ENCODE data around the gene MOV10L1.

DNA sequence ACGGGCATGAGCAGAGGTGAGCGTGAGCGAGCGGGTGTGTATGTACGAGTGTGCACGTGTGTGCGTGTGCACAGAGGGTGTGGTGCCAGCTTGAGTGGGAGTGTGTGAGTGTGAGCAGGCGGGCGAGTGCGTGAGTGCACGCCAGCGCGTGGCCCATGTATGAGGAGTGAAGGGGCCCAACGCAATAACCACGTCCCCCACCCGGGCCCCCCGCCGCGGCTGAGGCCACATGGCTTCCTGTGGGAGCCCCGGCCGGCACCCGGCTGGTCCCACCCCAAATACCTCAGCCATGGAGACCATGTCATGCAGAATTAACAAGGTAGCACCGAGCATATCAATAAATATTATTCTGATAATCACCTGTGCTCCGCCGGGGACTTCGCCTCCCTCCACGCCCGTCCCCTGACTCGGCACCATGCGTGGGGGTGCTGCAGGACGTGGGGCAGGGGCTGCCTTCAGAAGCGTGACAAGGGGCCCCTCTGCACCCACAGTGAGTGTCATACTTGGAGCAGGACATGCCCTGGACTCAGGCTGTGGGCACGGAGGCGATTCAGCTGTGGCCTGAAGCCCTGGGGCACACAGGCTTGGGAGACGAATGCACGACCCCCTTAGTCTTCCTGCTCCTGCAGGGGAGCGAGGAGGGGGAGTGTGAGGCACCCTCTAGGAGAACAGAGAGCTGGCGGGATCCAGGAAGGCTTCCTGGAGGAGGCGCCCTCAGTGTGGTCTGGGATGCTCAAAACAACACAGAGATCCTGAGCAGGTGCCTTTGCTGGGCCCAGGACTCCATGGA, 90.3 kb downstream of the MOV10L1 start:
- TF ChIP-seq, protein P1, sequence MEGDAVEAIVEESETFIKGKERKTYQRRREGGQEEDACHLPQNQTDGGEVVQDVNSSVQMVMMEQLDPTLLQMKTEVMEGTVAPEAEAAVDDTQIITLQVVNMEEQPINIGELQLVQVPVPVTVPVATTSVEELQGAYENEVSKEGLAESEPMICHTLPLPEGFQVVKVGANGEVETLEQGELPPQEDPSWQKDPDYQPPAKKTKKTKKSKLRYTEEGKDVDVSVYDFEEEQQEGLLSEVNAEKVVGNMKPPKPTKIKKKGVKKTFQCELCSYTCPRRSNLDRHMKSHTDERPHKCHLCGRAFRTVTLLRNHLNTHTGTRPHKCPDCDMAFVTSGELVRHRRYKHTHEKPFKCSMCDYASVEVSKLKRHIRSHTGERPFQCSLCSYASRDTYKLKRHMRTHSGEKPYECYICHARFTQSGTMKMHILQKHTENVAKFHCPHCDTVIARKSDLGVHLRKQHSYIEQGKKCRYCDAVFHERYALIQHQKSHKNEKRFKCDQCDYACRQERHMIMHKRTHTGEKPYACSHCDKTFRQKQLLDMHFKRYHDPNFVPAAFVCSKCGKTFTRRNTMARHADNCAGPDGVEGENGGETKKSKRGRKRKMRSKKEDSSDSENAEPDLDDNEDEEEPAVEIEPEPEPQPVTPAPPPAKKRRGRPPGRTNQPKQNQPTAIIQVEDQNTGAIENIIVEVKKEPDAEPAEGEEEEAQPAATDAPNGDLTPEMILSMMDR (IDR thresholded peaks at IDR 0.05) = no peak
- no peak for TF ChIP-seq POLR2A (IDR thresholded peaks at IDR 0.05)

All from lower leg skin (tissue), 3 donors.